Adrenal gland (tissue), 12 donors: ENCODE results near the gene CPN1. TPM values are rescaled to one million over a fixed set of nuclear protein-coding genes. Genes with fewer than 3 reads are reported as not detected.
A peak's percentile ranks its signal among the peaks of the same experiment; 100 is the strongest.

ENCODE experiments used
- DNase-seq, 7 donors: peaks; one replicate each; pipeline ENCODE4 v3.0.0-alpha.2; 2019 to 2020
- H3K27ac ChIP-seq, 5 donors: fragments of 200-600 bp; sonication (generic) in 4 of 5; 1 replicate in 3 of 5; 2 replicates in 2 of 5; pipeline versions ENCODE4 v1.5.1 to v1.8.0; 2016 to 2020; ENCODE audit warnings: mild to moderate bottlenecking in 1 of 5
- H3K27me3 ChIP-seq: fragments of 200-600 bp; 2 replicates; pipeline ENCODE4 v1.8.0; 2021
- H3K36me3 ChIP-seq, 2 donors: fragments of 200-600 bp; replicated peaks in 1 of 2; 1 replicate in 1 of 2; 2 replicates in 1 of 2; pipeline versions ENCODE4 v1.5.1 to v1.8.0; 2018 to 2022
- H3K4me1 ChIP-seq, 2 donors: fragments of 200-600 bp; replicated peaks in 1 of 2; 1 replicate in 1 of 2; 2 replicates in 1 of 2; pipeline versions ENCODE4 v1.5.1 to v1.8.0; 2018 to 2021
- H3K4me3 ChIP-seq, 4 donors: fragments of 200-600 bp; sonication (generic) in 3 of 4; one replicate each; pipeline ENCODE4 v1.5.1; 2016 to 2018
- H3K9me3 ChIP-seq, 3 donors: fragments of 200-600 bp; sonication (generic) in 1 of 3; replicated peaks in 1 of 3; 1 replicate in 2 of 3; 2 replicates in 1 of 3; pipeline versions ENCODE4 v1.5.1 to v1.8.0; 2016 to 2021
- POLR2A ChIP-seq, 2 donors: fragments of 450-650 bp; IDR thresholded peaks; one replicate each; pipeline ENCODE4 v1.6.1; 2017; ENCODE audit warnings: antibody characterized with exemption in 2 of 2, mild to moderate bottlenecking in 2 of 2, moderate library complexity in 1 of 2
- WGBS, 4 donors: extraction: QIAGEN DNeasy Blood & Tissue Kit in 2 of 4; methylation state at CpG; one replicate each; pipeline versions ENCODE4 v1.1.5 to v1.1.7; 2013 to 2017; 5-methylcytosine and 5-hydroxymethylcytosine counted together
- intact Hi-C, 2 donors: fragments of 100-400 bp; cut with DNase I; formaldehyde crosslinking; loops; one replicate each; pipeline versions ENCODE4 v1.14.1 to v1.15.0; 2022 to 2023
- polyA plus RNA-seq, 3 donors: library from polyadenylated mRNA; stranded (reverse); fragments of 200-250 nt in 2 of 3; fragments of 350-450 nt in 1 of 3; fragmentation: Illumina TruSeq in 1 of 3; extraction: RNeasy Lipid Tissue Mini Kit (QIAGEN cat#74804) in 1 of 3; gene quantifications; one replicate each; pipeline ENCODE4 v1.2.3, GENCODE V29; 2013 to 2014
- total RNA-seq, 9 donors: library from RNA; depleted of rRNA in 4 of 9; stranded (reverse); fragments of >200 nt in 4 of 9; fragments of 120-200 nt in 1 of 9; fragmentation: NEBNext Ultra II Directional in 1 of 9; extraction: Animal tissue kit (Norgen Biotek cat#: 25700) in 1 of 9; gene quantifications; one replicate each; pipeline versions ENCODE4 v1.1.0 to v1.2.4, GENCODE V29; 2013 to 2023
- TF ChIP-seq, protein P1 (sequence below), 6 experiments: fragments of 450-650 bp in 4 of 6; fragments of 200-600 bp in 2 of 6; sonication (generic) in 1 of 6; IDR thresholded peaks; 1 replicate in 5 of 6; 2 replicates in 1 of 6; pipeline versions ENCODE4 v1.5.1 to v1.8.0; 2016 to 2021; ENCODE audit warnings: antibody characterized with exemption in 6 of 6, mild to moderate bottlenecking in 2 of 6, moderate library complexity in 1 of 6
- donor health status: healthy with polysubstance abuse.
- donor health status: Bipolar disorder and iron deficiency.
- donor health status: DM: yes; HTN: yes; CAD: no.
- donor health status: DM: no; HTN: no; CAD: no.
- donor health status: DM: no; HTN: no; CAD: no.
- donor health status: DM: yes; HTN: yes; CAD: no.

The CPN1 gene
- total and polyA plus RNA-seq, 12 donors, result not detected

DNA sequence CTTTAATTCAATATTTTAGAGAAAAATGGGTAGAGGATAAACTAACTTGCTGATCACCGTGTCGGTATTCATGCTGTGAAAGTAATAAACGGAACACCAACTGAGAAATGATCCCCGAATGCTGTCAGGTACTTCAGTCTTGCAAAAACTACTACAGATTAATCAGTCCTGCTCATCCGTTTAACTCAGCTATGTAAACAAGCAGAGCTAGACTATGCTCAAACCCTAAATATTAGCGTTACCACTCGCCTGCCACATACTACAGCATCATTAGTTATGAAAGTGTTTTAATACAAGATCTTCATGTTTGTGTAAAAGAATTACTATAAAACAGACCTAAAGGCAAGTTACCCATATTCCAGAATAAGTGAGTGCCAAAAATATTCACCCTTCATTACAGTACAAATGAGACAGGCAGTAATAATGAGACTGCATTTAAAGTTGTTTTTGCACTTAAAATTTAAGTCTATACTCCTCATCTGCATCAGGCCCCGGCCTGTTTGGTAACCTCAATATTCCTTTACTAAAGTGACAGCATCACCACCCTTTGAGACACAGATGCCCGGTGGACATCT lies 72.9 kb downstream of the CPN1 start:
- 19 to 25% (median 23%) methylated on average over 8 to 9 of the region's 9 CpGs for WGBS, 4 donors

DNA sequence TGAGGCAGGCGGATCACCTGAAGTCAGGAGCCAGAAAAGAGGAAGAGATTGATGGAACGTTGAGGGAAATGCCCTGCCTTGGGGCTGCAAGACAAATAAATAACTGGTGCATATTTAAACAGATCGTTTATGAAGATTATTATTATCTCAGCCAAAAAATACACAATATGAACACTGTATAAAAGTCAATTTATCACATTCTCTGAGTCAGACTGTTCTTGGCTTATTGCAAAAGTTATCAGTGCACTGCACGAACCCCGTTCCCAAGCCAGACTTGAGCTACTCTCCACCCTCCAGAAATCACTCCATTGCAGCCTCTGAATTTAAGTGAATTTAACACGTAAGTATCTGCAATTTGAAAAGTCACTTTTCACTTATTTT lies 73.5 kb downstream of the CPN1 start:
- Histone ChIP-seq H3K27ac (peak overlapping the region in 1 of 5 donors; percentile 2), H3K36me3 (no peaks in the 10 kb centered on the region), H3K4me3 (peak overlapping the region in 1 of 4 donors; percentile 91), H3K4me1 (peaks cover 31 to 49% of the 10 kb centered on the region in 2 donors), H3K9me3 (no peaks in the 10 kb centered on the region), H3K27me3 (no peaks in the 10 kb centered on the region)
- DNase-seq, result peak in 6 of 7 donors; percentile 28 to 59 (median 47)
- 27 to 33% (median 31%) methylated on average over 6 of the region's 6 CpGs for WGBS, 4 donors
- intact Hi-C loops, result no loop called here
- TF ChIP-seq, protein P1, sequence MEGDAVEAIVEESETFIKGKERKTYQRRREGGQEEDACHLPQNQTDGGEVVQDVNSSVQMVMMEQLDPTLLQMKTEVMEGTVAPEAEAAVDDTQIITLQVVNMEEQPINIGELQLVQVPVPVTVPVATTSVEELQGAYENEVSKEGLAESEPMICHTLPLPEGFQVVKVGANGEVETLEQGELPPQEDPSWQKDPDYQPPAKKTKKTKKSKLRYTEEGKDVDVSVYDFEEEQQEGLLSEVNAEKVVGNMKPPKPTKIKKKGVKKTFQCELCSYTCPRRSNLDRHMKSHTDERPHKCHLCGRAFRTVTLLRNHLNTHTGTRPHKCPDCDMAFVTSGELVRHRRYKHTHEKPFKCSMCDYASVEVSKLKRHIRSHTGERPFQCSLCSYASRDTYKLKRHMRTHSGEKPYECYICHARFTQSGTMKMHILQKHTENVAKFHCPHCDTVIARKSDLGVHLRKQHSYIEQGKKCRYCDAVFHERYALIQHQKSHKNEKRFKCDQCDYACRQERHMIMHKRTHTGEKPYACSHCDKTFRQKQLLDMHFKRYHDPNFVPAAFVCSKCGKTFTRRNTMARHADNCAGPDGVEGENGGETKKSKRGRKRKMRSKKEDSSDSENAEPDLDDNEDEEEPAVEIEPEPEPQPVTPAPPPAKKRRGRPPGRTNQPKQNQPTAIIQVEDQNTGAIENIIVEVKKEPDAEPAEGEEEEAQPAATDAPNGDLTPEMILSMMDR (IDR thresholded peaks at IDR 0.05), result no peak
- no peak for TF ChIP-seq POLR2A (IDR thresholded peaks at IDR 0.05)

More for the DNA sequence above, 72.9 kb downstream of the CPN1 start:
- no peaks in the 10 kb centered on the region for H3K27me3 ChIP-seq
- peak overlapping the region in 4 of 5 donors; percentile 20 to 92 (median 78) for H3K27ac ChIP-seq
- H3K9me3 ChIP-seq, result no peaks in the 10 kb centered on the region
- DNase-seq, result no peak
- peaks cover 31 to 49% of the 10 kb centered on the region in 2 donors for H3K4me1 ChIP-seq
- intact Hi-C loops, result no loop called here
- H3K4me3 ChIP-seq, result peak overlapping the region in 2 of 4 donors; percentile 50 to 91
- no peaks in the 10 kb centered on the region for H3K36me3 ChIP-seq
- no peak for TF ChIP-seq POLR2A (IDR thresholded peaks at IDR 0.05)
- TF ChIP-seq, protein P1 (IDR thresholded peaks at IDR 0.05), result no peak

DNA sequence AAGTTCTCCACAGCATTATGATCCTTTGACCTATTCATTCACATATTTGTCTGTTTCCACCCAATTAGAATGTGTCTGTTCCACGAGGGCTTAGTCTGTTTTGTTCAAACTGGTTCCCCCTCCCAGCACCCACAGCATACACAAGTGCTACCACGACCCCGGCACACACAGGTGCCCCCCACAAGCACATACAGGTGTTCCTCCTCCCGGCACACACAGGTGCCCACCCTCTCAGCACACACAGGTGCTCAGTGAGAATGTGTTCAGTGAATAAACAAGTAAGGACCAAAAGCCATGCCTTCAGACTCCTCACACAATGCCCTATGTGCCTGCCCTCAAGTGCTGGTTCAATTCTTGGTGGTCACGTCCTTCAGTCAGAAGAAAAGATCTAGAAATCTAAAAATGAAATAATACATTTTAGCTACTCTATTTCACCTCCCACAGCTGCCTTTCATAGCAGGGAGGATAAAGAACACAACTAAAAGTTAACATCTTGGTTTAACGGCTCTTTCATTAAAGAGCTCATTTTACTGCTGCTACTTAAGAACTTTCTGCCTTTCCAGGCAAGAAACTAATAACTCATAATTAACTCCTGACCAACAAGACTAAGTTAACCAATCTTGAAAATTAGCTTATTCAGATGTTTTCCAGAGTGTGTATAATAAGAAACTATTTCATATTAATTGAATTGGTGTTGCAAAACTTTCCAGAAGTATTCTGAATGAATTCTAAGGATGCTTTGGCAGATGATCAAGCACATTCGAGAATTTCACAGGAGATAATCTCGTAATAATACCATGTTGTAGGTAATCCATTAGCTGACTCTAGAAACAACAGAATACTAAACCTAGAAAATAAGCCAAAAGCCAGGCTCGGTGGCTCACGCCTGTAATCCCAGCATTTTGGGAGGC lies 74.2 kb downstream of the CPN1 start:
- intact Hi-C loops, result no loop called here
- TF ChIP-seq, protein P1 (IDR thresholded peaks at IDR 0.05), result no peak
- TF ChIP-seq POLR2A (IDR thresholded peaks at IDR 0.05), result no peak
- Histone ChIP-seq H3K4me1 (peaks cover 31 to 49% of the 10 kb centered on the region in 2 donors), H3K27ac (peak overlapping the region in 2 of 5 donors; percentile 42 to 77), H3K36me3 (no peaks in the 10 kb centered on the region), H3K27me3 (no peaks in the 10 kb centered on the region), H3K4me3 (peak overlapping the region in 1 of 4 donors; percentile 91), H3K9me3 (no peaks in the 10 kb centered on the region)
- 64 to 74% (median 66%) methylated on average over 10 of the region's 10 CpGs for WGBS, 4 donors
- no peak for DNase-seq

DNA sequence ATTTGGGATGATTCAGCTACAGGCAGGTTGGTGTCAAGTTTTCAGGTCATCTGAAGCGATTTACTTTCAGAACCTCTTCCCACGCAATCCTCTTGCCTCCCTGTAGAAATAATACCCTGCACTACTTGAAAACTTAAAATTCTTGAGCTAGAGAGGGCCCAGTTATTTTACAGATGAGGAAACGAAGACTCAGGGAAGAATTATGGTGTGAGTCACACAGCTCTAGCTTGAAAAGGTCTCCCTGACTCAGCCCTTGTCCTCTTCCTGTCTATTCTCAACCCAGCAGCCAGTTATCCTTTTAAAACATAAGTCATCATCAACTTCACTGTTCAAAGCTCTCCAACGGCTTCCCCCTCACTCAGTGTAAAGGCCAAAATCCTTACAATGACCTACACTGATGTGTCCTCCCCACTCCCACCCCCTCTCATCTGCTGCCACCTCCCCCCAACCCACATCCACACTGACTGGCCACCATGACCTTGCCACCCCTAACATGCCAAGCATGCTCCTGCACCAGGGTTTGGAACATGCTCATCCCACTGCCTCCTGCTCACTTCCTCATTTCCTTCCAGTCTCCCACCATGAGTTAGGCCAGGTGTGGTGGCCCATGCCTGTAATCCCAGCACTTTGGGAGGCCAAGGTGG lies 75.3 kb downstream of the CPN1 start:
- H3K4me3 ChIP-seq, result no peak overlapping the region
- no peak for TF ChIP-seq POLR2A (IDR thresholded peaks at IDR 0.05)
- TF ChIP-seq, protein P1 (IDR thresholded peaks at IDR 0.05), result no peak
- WGBS, 4 donors, result 21 to 44% (median 23%) methylated on average over 4 of the region's 4 CpGs
- H3K36me3 ChIP-seq, result no peaks in the 10 kb centered on the region
- H3K9me3 ChIP-seq, result no peaks in the 10 kb centered on the region
- peak in 5 of 7 donors; percentile 40 to 62 (median 58) for DNase-seq
- peak overlapping the region in 4 of 5 donors; percentile 9 to 83 (median 58) for H3K27ac ChIP-seq
- no peaks in the 10 kb centered on the region for H3K27me3 ChIP-seq
- H3K4me1 ChIP-seq, result peaks cover 31 to 55% of the 10 kb centered on the region in 2 donors
- intact Hi-C loops, result no loop called here
